Skeletal muscle satellite cell (primary cell): ENCODE measurements around the gene PRR23E.

Experiments used
- H3K27me3 ChIP-seq: 2 replicates; pipeline ENCODE4 v1.7.0; 2013; ENCODE audit warnings: low read length; ENCODE audit not compliant: control insufficient read depth, insufficient read depth
- H3K36me3 ChIP-seq: 2 replicates; pipeline ENCODE4 v1.7.0; 2013; ENCODE audit warnings: mild to moderate bottlenecking, control low read depth, low read length; ENCODE audit not compliant: insufficient read depth
- H3K4me1 ChIP-seq: 2 replicates; pipeline ENCODE4 v1.7.0; 2013; ENCODE audit warnings: low read length; ENCODE audit not compliant: control insufficient read depth, insufficient read depth
- H3K4me2 ChIP-seq: 2 replicates; pipeline ENCODE4 v1.7.0; 2013; ENCODE audit warnings: mild to moderate bottlenecking, low read length
- H3K4me3 ChIP-seq: 2 replicates; pipeline ENCODE4 v1.7.0; 2013; ENCODE audit warnings: low read length
- H3K9ac ChIP-seq: 2 replicates; pipeline ENCODE4 v1.7.0; 2013; ENCODE audit warnings: mild to moderate bottlenecking, low read depth, low read length, moderate library complexity
- H3K9me3 ChIP-seq: replicated peaks from 2 replicates; pipeline ENCODE4 v1.7.0; 2013; ENCODE audit warnings: mild to moderate bottlenecking, control low read depth, low read length

Gene PRR23E

DNA sequence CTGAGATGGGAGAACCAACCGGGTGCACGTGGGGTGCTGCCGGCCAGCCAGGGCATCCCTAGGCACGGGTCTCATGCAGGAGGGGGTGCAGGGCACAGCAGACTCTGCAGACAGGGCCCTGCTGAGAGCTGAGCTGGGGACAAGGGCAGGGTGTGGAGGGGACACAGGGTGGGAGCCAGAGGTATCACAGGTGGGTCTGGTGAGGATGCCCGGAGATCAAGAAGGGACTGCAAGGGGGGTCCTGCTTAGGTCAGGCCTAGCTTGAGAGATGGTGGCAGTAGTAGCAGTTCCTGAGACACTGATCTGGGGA is 39.5 kb upstream of the PRR23E start:
- H3K9ac ChIP-seq: no peak overlapping the region
- H3K9me3 ChIP-seq: no peaks in the 10 kb centered on the region
- H3K36me3 ChIP-seq: no peaks in the 10 kb centered on the region
- H3K27me3 ChIP-seq: peaks cover 2% of the 10 kb centered on the region
- no peak overlapping the region for H3K4me3 ChIP-seq
- peaks cover 7% of the 10 kb centered on the region for H3K4me1 ChIP-seq
- H3K4me2 ChIP-seq: no peak overlapping the region

DNA sequence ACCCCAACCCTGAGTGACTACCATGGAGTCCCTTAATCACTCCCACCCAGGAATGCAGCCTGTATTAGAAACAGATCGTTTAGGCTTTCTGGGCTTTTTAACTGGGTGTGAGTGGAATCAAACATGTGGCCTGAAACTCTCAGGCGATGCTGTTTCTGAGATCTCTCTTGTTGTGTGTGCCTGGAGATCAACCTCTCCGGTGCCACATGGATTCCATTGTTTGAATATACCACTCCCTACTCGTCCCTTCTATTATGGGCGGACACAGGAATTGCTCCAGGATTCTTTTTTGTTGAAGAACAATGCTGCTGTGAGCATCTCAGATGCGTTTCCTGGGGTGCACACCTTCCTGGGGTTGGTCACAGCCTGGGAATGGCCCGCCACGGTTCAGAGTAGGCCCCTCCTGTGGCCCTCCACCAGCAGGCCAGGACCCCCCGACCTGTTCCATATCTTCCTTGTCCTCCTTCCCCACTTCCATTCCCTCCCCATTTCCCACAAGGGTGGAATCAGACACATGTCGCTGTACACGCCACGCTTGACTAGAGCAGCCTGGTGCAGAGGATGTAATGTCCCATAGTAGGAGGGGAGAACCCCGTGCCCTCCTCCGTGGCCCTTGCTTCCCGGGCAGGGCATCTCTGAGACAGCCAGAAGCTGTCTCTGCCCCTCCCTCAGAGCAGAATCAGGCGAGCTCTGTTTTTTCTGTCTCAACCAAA is 36.4 kb upstream of the PRR23E start:
- Histone ChIP-seq H3K4me1 (peaks cover 7% of the 10 kb centered on the region), H3K27me3 (peaks cover 2% of the 10 kb centered on the region), H3K4me3 (no peak overlapping the region), H3K9ac (no peak overlapping the region), H3K36me3 (no peaks in the 10 kb centered on the region), H3K9me3 (no peaks in the 10 kb centered on the region), H3K4me2 (no peak overlapping the region)

DNA sequence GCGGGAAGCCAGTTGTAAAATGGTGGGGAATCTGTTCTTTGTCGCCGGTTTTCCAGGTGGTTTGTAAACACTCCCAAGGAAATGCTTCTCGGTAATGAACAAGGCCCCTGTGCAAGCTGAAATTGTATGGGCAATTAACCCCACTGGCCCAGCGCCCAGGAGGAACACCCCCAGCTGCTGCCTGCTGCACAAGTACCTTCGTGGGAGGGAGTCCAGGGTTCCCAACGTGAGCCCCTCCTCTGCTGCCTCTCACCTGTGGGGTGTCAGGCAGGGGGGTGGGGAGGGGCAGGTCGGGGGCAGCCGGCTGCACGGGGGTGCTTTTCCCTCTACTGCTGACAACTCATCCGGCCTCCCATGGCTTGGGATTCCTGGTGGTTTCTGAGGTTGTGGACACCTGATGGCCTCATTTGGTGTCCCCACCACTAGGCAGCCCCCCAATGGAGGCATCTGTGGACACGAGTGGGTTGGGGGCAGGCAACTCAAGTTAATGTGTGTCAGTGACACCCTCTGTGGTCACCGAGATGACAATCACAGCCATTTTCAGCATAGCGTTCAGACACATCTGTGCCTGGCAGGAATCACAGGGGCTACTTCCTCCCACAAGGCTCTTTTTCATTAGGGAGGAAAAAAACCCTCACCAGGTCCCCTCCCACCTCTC is 35.6 kb upstream of the PRR23E start:
- H3K4me2 ChIP-seq: no peak overlapping the region
- H3K4me3 ChIP-seq: no peak overlapping the region
- no peaks in the 10 kb centered on the region for H3K9me3 ChIP-seq
- peaks cover 2% of the 10 kb centered on the region for H3K27me3 ChIP-seq
- no peaks in the 10 kb centered on the region for H3K36me3 ChIP-seq
- H3K4me1 ChIP-seq: no peaks in the 10 kb centered on the region
- no peak overlapping the region for H3K9ac ChIP-seq

DNA sequence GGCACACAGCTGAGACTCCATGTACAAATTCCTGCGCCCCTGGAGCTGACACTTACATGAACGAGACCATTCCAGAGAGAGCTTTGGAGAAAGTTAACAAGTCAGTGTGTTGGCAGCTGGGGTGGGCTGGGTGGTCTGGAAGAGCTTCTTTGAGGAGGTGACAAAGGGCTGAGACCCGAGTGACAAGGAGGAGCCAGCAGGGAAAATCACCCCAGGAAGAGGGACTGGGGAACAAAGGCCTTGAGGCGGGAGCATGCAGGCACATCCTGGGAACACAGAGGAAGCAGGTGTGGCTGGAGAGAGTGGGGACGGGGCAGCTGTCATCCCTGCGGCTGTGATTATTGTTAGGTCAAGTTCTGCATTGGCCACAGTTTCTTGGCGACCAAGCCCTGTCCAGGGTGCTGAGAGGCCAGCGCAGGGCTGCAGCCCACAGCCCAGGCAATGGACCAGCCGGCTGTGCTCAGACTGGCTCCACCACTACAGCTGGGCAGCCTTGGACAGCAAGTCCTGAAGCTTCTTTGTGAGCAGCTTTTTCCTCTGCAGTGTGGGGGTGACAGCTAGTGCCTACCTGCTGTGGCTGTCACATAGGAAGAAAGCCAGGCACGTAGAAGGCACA is 34.2 kb upstream of the PRR23E start:
- no peaks in the 10 kb centered on the region for H3K9me3 ChIP-seq
- H3K4me1 ChIP-seq: no peaks in the 10 kb centered on the region
- no peak overlapping the region for H3K4me2 ChIP-seq
- no peaks in the 10 kb centered on the region for H3K36me3 ChIP-seq
- H3K9ac ChIP-seq: no peak overlapping the region
- peaks cover 2% of the 10 kb centered on the region for H3K27me3 ChIP-seq
- H3K4me3 ChIP-seq: no peak overlapping the region

DNA sequence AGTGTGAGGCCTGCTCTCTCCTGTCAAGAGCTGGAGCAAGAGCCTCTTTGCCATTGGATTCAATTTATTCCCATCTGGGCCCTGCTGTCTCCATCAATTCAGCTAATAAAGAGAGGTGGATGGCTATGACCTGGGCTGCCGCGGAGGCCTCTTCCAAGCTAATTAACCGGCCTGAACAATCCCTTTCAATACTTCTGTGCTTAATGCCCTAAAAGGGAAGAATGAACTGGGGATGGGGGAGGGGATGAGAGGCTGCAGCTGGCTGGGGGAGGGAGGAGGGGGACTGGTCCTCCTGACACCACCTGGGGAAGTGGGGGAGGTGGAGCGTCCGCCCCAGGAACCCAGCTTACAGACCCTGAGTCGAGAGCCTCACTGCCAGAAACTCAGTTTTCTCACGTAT is 33.4 kb upstream of the PRR23E start:
- H3K27me3 ChIP-seq: peaks cover 2% of the 10 kb centered on the region
- H3K36me3 ChIP-seq: no peaks in the 10 kb centered on the region
- H3K9ac ChIP-seq: no peak overlapping the region
- H3K9me3 ChIP-seq: no peaks in the 10 kb centered on the region
- H3K4me3 ChIP-seq: no peak overlapping the region
- no peak overlapping the region for H3K4me2 ChIP-seq
- no peaks in the 10 kb centered on the region for H3K4me1 ChIP-seq

DNA sequence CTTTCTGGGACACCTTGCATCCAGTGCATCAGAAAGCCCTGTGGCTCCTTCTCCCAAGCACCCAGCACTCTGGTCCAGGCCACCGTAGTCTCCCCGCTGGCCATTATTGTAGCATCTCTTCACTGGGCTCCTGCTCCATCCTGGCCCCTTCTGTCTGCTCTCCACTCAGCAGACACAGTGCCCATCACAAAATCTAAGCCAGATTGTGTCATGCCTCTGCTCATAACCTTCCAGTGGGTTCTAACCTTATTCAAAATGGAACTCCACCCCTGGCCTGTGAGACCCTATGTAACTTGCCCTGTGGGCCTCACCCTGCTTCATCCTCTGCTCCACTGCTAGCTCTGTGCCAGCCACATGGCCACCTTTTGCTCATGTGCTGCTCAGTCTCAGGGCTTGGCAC is 31.7 kb upstream of the PRR23E start:
- Histone ChIP-seq H3K9ac (no peak overlapping the region), H3K4me1 (no peaks in the 10 kb centered on the region), H3K27me3 (peaks cover 2% of the 10 kb centered on the region), H3K9me3 (no peaks in the 10 kb centered on the region), H3K4me2 (no peak overlapping the region), H3K4me3 (no peak overlapping the region), H3K36me3 (no peaks in the 10 kb centered on the region)

DNA sequence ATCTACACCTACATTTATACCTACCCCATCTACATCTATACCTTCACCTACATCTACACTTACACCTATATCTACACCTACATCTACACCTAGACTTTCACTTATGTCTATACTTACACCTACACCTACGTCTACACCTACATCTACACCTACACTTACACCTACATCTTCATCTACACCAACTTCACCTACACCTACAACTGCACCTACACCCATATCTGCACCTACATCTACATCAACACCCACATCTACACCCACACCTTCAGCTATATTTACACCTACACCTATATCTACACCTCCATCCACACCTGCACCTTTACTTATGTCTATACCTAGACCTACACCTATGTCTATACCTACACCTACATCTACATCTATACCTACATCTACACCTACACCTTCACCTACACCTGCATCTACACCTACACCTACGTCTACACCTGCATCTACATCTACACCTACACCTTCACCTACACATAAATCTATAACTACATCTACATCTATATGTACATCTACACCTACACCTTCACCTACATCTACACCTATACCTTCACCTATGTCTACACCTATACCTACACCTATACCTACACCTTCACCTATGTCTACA is 30.9 kb upstream of the PRR23E start:
- no peaks in the 10 kb centered on the region for H3K4me1 ChIP-seq
- H3K4me3 ChIP-seq: no peak overlapping the region
- no peaks in the 10 kb centered on the region for H3K9me3 ChIP-seq
- no peak overlapping the region for H3K4me2 ChIP-seq
- H3K36me3 ChIP-seq: no peaks in the 10 kb centered on the region
- H3K27me3 ChIP-seq: peaks cover 1% of the 10 kb centered on the region
- H3K9ac ChIP-seq: no peak overlapping the region

DNA sequence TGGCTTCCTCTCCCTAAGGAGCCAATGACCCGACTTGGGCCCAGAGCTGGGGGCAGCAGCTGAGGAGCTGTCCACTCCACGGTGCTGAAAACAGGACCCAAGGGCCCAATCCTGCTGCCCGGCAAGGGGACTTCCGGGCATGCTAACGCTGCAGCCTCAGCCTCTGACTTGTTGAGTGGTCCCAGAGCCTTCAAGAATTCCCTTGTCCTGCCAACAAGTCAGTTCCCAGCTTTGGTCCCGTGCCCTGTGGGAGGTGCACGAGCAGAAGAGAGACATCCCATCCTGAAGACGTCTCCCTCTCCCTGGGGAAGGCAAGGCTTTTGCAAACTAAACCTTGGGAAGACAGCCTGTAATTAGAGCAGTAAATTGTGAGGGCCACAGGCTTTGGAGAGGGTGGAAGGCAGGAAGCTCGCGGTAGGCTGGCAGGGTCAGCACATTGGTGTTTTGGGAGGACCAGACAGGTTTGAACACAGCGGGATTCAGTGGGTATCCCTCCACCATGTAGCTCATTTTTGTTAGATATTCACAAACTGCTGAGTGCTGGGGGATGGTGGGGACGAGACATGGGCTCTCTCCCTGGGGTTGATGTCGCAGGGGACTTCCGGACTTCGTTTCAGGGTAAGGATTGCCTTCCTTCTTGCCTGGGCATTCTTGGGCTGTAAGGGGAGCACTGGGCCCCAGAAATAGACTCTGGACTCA is 29.8 kb upstream of the PRR23E start:
- Histone ChIP-seq H3K9me3 (no peaks in the 10 kb centered on the region), H3K9ac (no peak overlapping the region), H3K36me3 (no peaks in the 10 kb centered on the region), H3K4me3 (no peak overlapping the region), H3K27me3 (peaks cover 6% of the 10 kb centered on the region), H3K4me1 (no peaks in the 10 kb centered on the region), H3K4me2 (no peak overlapping the region)

DNA sequence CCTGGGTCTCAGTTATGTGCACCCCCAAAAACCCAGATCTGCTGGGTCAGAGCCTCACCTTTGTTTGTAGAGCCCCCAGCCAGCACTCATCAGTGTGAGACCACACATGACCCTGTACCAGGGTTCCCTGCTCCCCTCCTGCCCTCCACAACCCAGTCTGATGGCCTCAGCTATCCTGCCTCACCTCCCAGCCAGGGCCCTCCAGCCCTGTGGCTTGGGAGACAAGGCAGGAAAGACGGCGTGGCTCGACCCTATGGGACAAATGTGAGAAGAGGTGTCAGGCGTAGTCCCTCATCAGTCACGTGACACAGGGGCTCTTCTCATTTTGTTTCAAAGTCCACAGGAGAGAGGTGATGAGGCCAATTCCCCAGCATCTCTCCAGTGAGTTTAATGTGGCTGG is 28.3 kb upstream of the PRR23E start:
- Histone ChIP-seq H3K9ac (no peak overlapping the region), H3K4me1 (no peaks in the 10 kb centered on the region), H3K4me3 (no peak overlapping the region), H3K36me3 (no peaks in the 10 kb centered on the region), H3K9me3 (no peaks in the 10 kb centered on the region), H3K4me2 (no peak overlapping the region), H3K27me3 (peaks cover 10% of the 10 kb centered on the region)

DNA sequence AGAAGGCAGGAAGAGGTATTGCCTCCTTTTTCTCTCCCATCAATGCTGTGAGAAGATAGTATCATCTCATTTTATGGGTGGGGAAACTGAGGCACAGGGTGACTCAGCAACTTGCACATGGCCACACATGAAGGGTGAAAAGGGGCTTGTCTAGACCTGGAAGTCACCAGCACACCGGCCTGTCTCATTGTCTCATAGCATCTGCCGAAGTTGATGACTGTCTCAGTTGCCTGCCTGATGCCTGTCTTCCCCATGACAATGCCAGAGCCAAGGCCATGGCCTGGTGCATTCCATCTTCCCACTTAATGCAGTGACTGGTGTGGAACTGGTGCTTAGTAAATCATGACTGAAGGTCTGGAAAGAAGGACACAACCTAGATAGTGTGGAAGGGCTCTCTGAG is 27.9 kb upstream of the PRR23E start:
- no peak overlapping the region for H3K4me3 ChIP-seq
- H3K27me3 ChIP-seq: peaks cover 10% of the 10 kb centered on the region
- no peaks in the 10 kb centered on the region for H3K4me1 ChIP-seq
- H3K9me3 ChIP-seq: no peaks in the 10 kb centered on the region
- H3K4me2 ChIP-seq: no peak overlapping the region
- no peaks in the 10 kb centered on the region for H3K36me3 ChIP-seq
- H3K9ac ChIP-seq: no peak overlapping the region

DNA sequence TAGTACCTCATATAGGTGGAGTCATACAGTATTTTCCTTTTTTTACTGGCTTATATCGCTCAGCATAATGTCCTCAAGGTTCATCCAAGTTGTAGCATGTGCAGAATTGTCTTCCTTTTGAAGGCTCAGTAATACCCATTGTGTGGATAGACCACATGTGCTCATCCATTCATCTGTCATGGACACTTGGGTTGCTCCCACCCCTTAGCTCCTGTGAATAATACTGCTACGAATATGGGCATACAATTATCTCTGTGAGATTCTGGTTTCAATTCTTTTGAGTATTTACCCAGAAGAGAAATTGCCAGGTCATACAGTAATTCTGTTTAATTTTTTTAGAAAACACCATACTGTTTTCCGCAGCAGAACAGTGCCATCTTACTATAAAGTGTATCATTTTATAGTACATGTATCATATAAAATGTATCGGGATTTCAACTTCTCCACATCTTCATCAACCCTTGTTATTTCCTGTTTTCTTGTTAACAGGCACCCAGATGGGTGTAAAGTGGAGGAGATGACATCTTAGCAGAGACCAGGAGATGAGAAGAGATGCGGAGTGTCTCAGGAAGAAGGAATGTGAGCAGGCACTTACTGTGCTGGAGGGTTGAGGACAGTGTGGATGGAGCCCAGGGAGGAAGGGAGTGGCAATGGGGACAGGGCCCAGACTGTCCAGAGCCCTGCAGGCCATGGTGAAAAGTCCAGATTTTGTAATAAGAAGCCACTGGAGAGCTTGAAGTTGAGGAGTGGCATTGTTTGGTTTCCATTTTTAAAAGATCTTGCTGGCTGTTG is 27.0 kb upstream of the PRR23E start:
- no peaks in the 10 kb centered on the region for H3K9me3 ChIP-seq
- H3K36me3 ChIP-seq: no peaks in the 10 kb centered on the region
- no peak overlapping the region for H3K4me2 ChIP-seq
- H3K4me1 ChIP-seq: no peaks in the 10 kb centered on the region
- no peak overlapping the region for H3K9ac ChIP-seq
- no peak overlapping the region for H3K4me3 ChIP-seq
- peaks cover 16% of the 10 kb centered on the region for H3K27me3 ChIP-seq
